MM.1S (cell line): ENCODE results near the gene LSM14B.

Source experiments
- DNase-seq: peaks from one replicate; pipeline ENCODE4 v3.0.0-alpha.2; 2015
- H2AFZ ChIP-seq: fragments of 300-600 bp; sonication (generic); 2 replicates; pipeline ENCODE4 v1.6.0; 2016; ENCODE audit warnings: antibody characterized with exemption, low read length
- H3F3A ChIP-seq: fragments of 300-600 bp; sonication (generic); 2 replicates; pipeline ENCODE4 v1.6.1; 2016; ENCODE audit warnings: mild to moderate bottlenecking, antibody characterized with exemption, low read length, moderate library complexity, mixed read lengths; ENCODE audit not compliant: insufficient read depth
- H3K27ac ChIP-seq: fragments of 300-600 bp; sonication (generic); 2 replicates; pipeline ENCODE4 v1.5.1; 2016; ENCODE audit warnings: mild to moderate bottlenecking, low read length
- H3K27me3 ChIP-seq: fragments of 300-600 bp; sonication (generic); replicated peaks from 2 replicates; pipeline ENCODE4 v1.6.0; 2016; ENCODE audit warnings: low read length; ENCODE audit not compliant: insufficient read depth
- H3K36me3 ChIP-seq: fragments of 300-600 bp; sonication (generic); replicated peaks from 2 replicates; pipeline ENCODE4 v1.6.1; 2016; ENCODE audit warnings: mild to moderate bottlenecking, low read length, mixed read lengths; ENCODE audit not compliant: insufficient read depth
- H3K4me1 ChIP-seq: fragments of 300-600 bp; sonication (generic); 2 replicates; pipeline ENCODE4 v1.6.1; 2016; ENCODE audit warnings: low read length, mixed read lengths
- H3K4me2 ChIP-seq: fragments of 300-600 bp; sonication (generic); 2 replicates; pipeline ENCODE4 v1.6.0; 2016; ENCODE audit warnings: low read depth, low read length
- H3K4me3 ChIP-seq: fragments of 300-600 bp; sonication (generic); 2 replicates; pipeline ENCODE4 v1.5.1; 2016; ENCODE audit warnings: low read length, mixed read lengths
- H3K79me2 ChIP-seq: fragments of 300-600 bp; sonication (generic); 2 replicates; pipeline ENCODE4 v1.6.1; 2016; ENCODE audit warnings: mixed run types, low read length, mixed read lengths
- H3K9ac ChIP-seq: fragments of 300-600 bp; sonication (generic); 2 replicates; pipeline ENCODE4 v1.6.1; 2016; ENCODE audit warnings: low read length, mixed read lengths
- H3K9me2 ChIP-seq: fragments of 300-600 bp; sonication (generic); replicated peaks from 2 replicates; pipeline ENCODE4 v1.6.1; 2016; ENCODE audit warnings: mild to moderate bottlenecking, low read length, mixed read lengths; ENCODE audit not compliant: insufficient read depth
- H3K9me3 ChIP-seq: fragments of 300-600 bp; sonication (generic); replicated peaks from 2 replicates; pipeline ENCODE4 v1.6.1; 2016; ENCODE audit warnings: mild to moderate bottlenecking, low read length, mixed read lengths; ENCODE audit not compliant: insufficient read depth
- H4K20me1 ChIP-seq: fragments of 300-600 bp; sonication (generic); 2 replicates; pipeline ENCODE4 v1.6.1; 2016; ENCODE audit warnings: mild to moderate bottlenecking, low read length, moderate library complexity, mixed read lengths; ENCODE audit not compliant: insufficient read depth
- CTCF ChIP-seq: fragments of 300-600 bp; sonication (generic); IDR thresholded peaks from 2 replicates; pipeline ENCODE4 v1.5.1; 2016; ENCODE audit warnings: antibody characterized with exemption, low read length, mixed read lengths
- EZH2 ChIP-seq: fragments of 300-600 bp; sonication (generic); optimal IDR thresholded peaks from 2 replicates; pipeline ENCODE3; 2017; ENCODE audit warnings: low read depth, mild to moderate bottlenecking, antibody characterized with exemption, low read length, mixed read lengths
- EZH2phosphoT487 ChIP-seq: fragments of 300-600 bp; sonication (generic); IDR thresholded peaks from 2 replicates; pipeline ENCODE4 v1.6.1; 2018; ENCODE audit warnings: antibody characterized with exemption, low read length

Gene LSM14B

GRCh38 chr20:62117658-62118057, 4.6 kb upstream of the LSM14B start:
- H3K9ac ChIP-seq: no peak overlapping the region; the same call in 1 of the 2 replicates
- H3K4me2 ChIP-seq: peak overlapping the region; percentile 47

GRCh38 chr20:62118113-62119043, 3.9 kb upstream of the LSM14B start:
- H3K9me2 ChIP-seq: no peaks in the 10 kb centered on the region
- peak overlapping the region; percentile 47; the same call in 1 of the 2 replicates for H3K4me2 ChIP-seq
- H3F3A ChIP-seq: peaks cover 6% of the 10 kb centered on the region; the same call in 1 of the 2 replicates
- peaks cover 6% of the 10 kb centered on the region for H3K79me2 ChIP-seq
- no peak overlapping the region for H3K4me3 ChIP-seq
- TF ChIP-seq CTCF (no peak), EZH2 (no peak), EZH2phosphoT487 (no peak)
- no peak overlapping the region; the same call in 1 of the 2 replicates for H3K9ac ChIP-seq
- peak overlapping the region; percentile 20; the same call in 1 of the 2 replicates for H3K27ac ChIP-seq
- peaks cover 19% of the 10 kb centered on the region for H3K4me1 ChIP-seq
- H4K20me1 ChIP-seq: peaks cover 2% of the 10 kb centered on the region; the same call in 1 of the 2 replicates
- H3K9me3 ChIP-seq: no peaks in the 10 kb centered on the region
- H3K36me3 ChIP-seq: no peaks in the 10 kb centered on the region
- H2AFZ ChIP-seq: no peak overlapping the region
- H3K27me3 ChIP-seq: peaks cover 19% of the 10 kb centered on the region
- no peak for DNase-seq

More at GRCh38 chr20:62117658-62118057, 4.6 kb upstream of the LSM14B start:
- Histone ChIP-seq H3K27me3 (peaks cover 26% of the 10 kb centered on the region), H3K9me3 (no peaks in the 10 kb centered on the region), H3K9me2 (no peaks in the 10 kb centered on the region), H2AFZ (peak overlapping the region; percentile 41), H3K36me3 (no peaks in the 10 kb centered on the region), H3K4me1 (peaks cover 16% of the 10 kb centered on the region), H3K4me3 (no peak overlapping the region), H4K20me1 (no peaks in the 10 kb centered on the region), H3K27ac (peak overlapping the region; percentile 20; the same call in 1 of the 2 replicates), H3F3A (peaks cover 6% of the 10 kb centered on the region; the same call in 1 of the 2 replicates), H3K79me2 (no peaks in the 10 kb centered on the region)
- peak; percentile 66 for DNase-seq
- TF ChIP-seq EZH2phosphoT487 (no peak), EZH2 (no peak), CTCF (no peak)

GRCh38 chr20:62119115-62119514, 3.2 kb upstream of the LSM14B start:
- Histone ChIP-seq H4K20me1 (peaks cover 8% of the 10 kb centered on the region; the same call in 1 of the 2 replicates), H3K9ac (no peak overlapping the region), H3K4me2 (no peak overlapping the region), H3K9me3 (no peaks in the 10 kb centered on the region), H3K27me3 (peaks cover 11% of the 10 kb centered on the region; the same call in 1 of the 2 replicates), H3K4me3 (no peak overlapping the region), H3K36me3 (no peaks in the 10 kb centered on the region), H3K4me1 (peaks cover 22% of the 10 kb centered on the region), H3F3A (peaks cover 6% of the 10 kb centered on the region; the same call in 1 of the 2 replicates), H3K9me2 (no peaks in the 10 kb centered on the region), H2AFZ (no peak overlapping the region), H3K27ac (no peak overlapping the region), H3K79me2 (peaks cover 13% of the 10 kb centered on the region)
- no peak for DNase-seq
- TF ChIP-seq EZH2: no peak
- TF ChIP-seq CTCF: no peak
- no peak for TF ChIP-seq EZH2phosphoT487
